Colonic mucosa (tissue), 4 donors: ENCODE measurements around the gene POU2AF1. TPM values are rescaled to one million over a fixed set of nuclear protein-coding genes. Genes with fewer than 3 reads are reported as not detected.

Source experiments
- DNase-seq: peaks from one replicate; pipeline ENCODE4 v3.0.0-alpha.2; 2020
- H3K27ac ChIP-seq: fragments of 200-600 bp; one replicate; pipeline ENCODE4 v1.8.0; 2021
- H3K27me3 ChIP-seq: fragments of 200-600 bp; one replicate; pipeline ENCODE4 v1.8.0; 2021
- H3K36me3 ChIP-seq: fragments of 200-600 bp; one replicate; pipeline ENCODE4 v1.8.0; 2021
- H3K4me1 ChIP-seq: fragments of 200-600 bp; one replicate; pipeline ENCODE4 v1.8.0; 2021; ENCODE audit warnings: mild to moderate bottlenecking
- H3K4me3 ChIP-seq: fragments of 200-600 bp; one replicate; pipeline ENCODE4 v1.8.0; 2021
- H3K9ac ChIP-seq, 2 donors: one replicate each; pipeline ENCODE4 v1.7.0; 2013; ENCODE audit warnings: control low read depth in 2 of 2, low read depth in 2 of 2, low read length in 2 of 2
- H3K9me3 ChIP-seq: fragments of 200-600 bp; one replicate; pipeline ENCODE4 v1.8.0; 2021
- CTCF ChIP-seq: fragments of 200-600 bp; IDR thresholded peaks from one replicate; pipeline ENCODE4 v1.8.0; 2022; ENCODE audit warnings: antibody characterized with exemption, mild to moderate bottlenecking
- intact Hi-C: fragments of 100-400 bp; cut with DNase I; formaldehyde crosslinking; loops from one replicate; pipeline ENCODE4 v1.14.1; 2022
- total RNA-seq, 2 donors: library from RNA; stranded (reverse); fragmentation: NEBNext Ultra II Directional in 1 of 2; extraction: Animal tissue kit (Norgen Biotek cat#: 25700) in 1 of 2; gene quantifications; one replicate each; pipeline ENCODE4 v1.2.1, GENCODE V29; 2021
- donor health status: healthy.
- donor health status: DM: no; HTN: no; CAD: no.
- donor health status: DM: no; HTN: no; CAD: no.

Gene POU2AF1
- total RNA-seq, 2 donors from 2014 or later, result 3.1 to 3.7 TPM

- Histone ChIP-seq H3K4me1 (no peaks in the 10 kb centered on the region), H3K9ac (no peak overlapping the region), H3K4me3 (no peak overlapping the region), H3K27ac (no peak overlapping the region), H3K9me3 (no peaks in the 10 kb centered on the region), H3K36me3 (no peaks in the 10 kb centered on the region), H3K27me3 (no peaks in the 10 kb centered on the region)
- intact Hi-C loops, result no loop called here
- no peak for DNase-seq
- TF ChIP-seq CTCF, result no peak
These were observed 35.0 kb downstream of the POU2AF1 start for GRCh38 chr11:111344032-111344431.

- H3K27ac ChIP-seq, result no peak overlapping the region
- no peaks in the 10 kb centered on the region for H3K9me3 ChIP-seq
- no peak overlapping the region for H3K4me3 ChIP-seq
- H3K9ac ChIP-seq, result no peak overlapping the region
- H3K36me3 ChIP-seq, result no peaks in the 10 kb centered on the region
- intact Hi-C loops, result no loop called here
- TF ChIP-seq CTCF, result no peak
- no peaks in the 10 kb centered on the region for H3K27me3 ChIP-seq
- H3K4me1 ChIP-seq, result no peaks in the 10 kb centered on the region
- no peak for DNase-seq
These were observed 36.7 kb downstream of the POU2AF1 start for GRCh38 chr11:111342329-111342728.

- Histone ChIP-seq H3K9me3 (no peaks in the 10 kb centered on the region), H3K9ac (no peak overlapping the region), H3K27ac (no peak overlapping the region), H3K36me3 (no peaks in the 10 kb centered on the region), H3K27me3 (no peaks in the 10 kb centered on the region), H3K4me1 (no peaks in the 10 kb centered on the region), H3K4me3 (no peak overlapping the region)
- no peak for TF ChIP-seq CTCF
- no peak for DNase-seq
- intact Hi-C loops, result no loop called here
These were observed 39.2 kb downstream of the POU2AF1 start for GRCh38 chr11:111339758-111340388.

- H3K9ac ChIP-seq, result no peak overlapping the region
These were observed 42.4 kb downstream of the POU2AF1 start for GRCh38 chr11:111336582-111337256.

GRCh38 chr11:111336062-111336461 lies 43.0 kb downstream of the POU2AF1 start:
- no peak for TF ChIP-seq CTCF
- intact Hi-C loops, result no loop called here
- Histone ChIP-seq H3K4me3 (no peak overlapping the region), H3K27me3 (no peaks in the 10 kb centered on the region), H3K27ac (no peak overlapping the region), H3K36me3 (no peaks in the 10 kb centered on the region), H3K9me3 (no peaks in the 10 kb centered on the region), H3K9ac (no peak overlapping the region), H3K4me1 (peaks cover 4% of the 10 kb centered on the region)
- no peak for DNase-seq

More at GRCh38 chr11:111336582-111337256, 42.4 kb downstream of the POU2AF1 start:
- Histone ChIP-seq H3K4me1 (peaks cover 4% of the 10 kb centered on the region), H3K9me3 (no peaks in the 10 kb centered on the region), H3K27me3 (no peaks in the 10 kb centered on the region), H3K36me3 (no peaks in the 10 kb centered on the region), H3K4me3 (no peak overlapping the region), H3K27ac (no peak overlapping the region)
- no peak for TF ChIP-seq CTCF
- no peak for DNase-seq
- intact Hi-C loops, result no loop called here
